IPS DF 4.7 (cell line): ENCODE results near the gene COL20A1.
"Not testable (repeated sequence)": the region's sequence is repeated elsewhere in the genome, so short reads cannot be mapped to it uniquely, and the experiment has no call there.

Source experiments
- DNase-seq: peaks from one replicate; pipeline ENCODE4 v3.0.0-alpha.2; 2013; ENCODE audit warnings: low spot score; ENCODE audit errors: extremely low read depth

COL20A1 gene

GRCh38 chr20:63331741-63332400 lies 38.9 kb downstream of the COL20A1 start:
- no peak for DNase-seq

DNA sequence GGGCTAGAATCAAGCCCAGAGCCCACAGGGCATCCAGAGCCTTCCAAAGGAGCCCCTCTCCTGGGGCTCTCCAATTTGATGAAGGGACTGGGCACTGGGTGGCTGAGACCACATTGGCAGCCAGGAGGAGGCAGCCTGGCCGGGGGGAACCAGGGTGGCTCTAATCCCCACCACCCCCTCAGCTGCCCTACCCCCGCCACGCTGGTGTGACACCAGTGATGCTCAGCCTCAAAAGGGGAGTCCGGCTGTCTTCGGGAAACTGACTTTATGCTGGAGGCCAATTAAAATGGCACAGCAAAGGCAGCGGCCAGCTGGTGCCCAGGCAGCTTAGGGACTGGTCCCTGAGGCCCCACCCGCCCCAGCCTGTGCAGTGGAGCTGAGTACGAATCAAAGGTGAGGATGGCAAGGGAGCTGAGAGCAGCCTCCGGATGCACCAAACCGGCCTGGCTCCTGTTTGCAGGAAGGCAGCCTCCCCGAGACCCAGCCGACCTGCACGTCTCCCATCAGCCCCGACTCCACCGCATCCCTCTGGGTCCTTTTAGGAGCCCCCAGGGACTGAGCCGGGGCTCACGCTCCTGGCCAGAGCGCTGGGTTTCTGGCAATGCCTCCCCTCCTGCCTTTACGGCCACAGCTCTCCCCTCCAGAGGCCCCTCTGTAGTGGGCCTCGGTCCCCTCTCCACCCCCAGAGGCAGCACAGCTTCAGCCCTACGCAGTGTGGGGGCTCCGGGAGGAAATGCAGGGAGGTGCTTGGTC lies 39.7 kb downstream of the COL20A1 start:
- DNase-seq = no peak

DNA sequence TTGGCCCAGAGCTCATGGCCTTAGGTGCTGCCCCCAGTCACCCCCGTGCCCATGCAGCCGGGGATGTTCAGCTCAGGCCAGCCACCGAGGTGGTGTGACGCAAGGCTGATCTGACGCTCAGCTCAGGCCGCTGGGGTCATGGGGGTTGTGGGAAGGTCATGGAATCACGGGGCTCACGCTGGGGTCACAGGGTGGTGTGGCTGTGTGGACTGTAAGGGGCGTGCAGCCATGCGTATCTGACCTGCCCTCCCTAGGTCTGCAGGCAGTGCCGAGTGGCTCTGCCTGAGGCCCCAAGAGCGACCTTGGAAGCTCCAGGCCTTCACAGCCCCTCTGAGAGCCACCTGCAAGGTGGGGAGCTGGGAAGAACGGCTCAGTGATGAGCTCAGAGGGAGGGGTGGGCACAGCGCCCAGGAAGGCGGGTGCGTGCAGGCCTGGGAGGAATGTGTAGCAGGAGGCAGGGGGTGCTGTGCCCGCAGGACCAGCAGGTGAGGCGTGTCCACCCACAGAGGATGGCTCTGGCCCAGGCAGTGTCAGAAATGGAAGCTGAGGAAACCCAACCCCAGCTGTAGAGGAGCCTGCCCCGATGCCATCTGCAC lies 40.4 kb downstream of the COL20A1 start:
- DNase-seq = no peak

DNA sequence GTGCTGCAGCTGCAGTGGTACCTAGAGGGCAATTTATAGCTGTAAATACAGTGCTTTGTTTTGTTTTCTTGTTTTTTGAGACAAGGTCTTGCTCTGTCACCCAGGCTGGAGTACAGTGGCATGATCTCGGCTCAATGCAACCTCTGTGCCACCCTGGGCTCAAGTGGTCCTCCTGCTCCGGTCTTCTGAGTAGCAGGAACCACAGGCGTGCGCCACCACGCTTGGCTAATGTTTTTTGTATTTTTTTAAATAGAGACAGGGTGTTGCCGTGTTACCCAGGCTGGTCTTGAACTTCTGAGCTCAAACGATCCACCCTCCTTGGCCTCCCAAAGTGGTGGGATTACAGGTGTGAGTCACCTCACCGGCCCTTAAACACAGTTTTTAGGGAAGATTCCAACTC lies 41.4 kb downstream of the COL20A1 start:
- no peak for DNase-seq

- DNase-seq = not testable (repeated sequence)
Observed at GRCh38 chr20:63335060-63335459, 42.1 kb downstream of the COL20A1 start.

DNA sequence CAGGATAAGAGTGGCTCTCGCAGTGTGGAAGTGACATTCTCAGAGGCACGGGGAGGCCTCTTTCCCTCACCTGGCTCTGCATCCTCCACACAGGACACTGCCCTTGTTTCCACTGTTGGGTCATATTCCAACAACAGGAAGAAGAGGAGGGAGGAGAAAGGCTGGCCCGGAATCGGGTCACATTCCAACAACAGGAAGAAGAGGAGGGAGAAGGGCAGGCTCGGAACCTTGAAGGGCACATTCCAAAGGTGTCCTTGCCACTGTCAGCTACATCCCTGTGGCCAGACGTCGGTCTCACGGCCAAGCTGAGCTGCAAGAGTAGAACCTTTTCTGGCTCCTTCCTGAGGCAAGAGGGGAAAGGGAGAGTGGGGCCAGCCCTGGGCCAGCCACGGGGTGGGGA lies 42.7 kb downstream of the COL20A1 start:
- DNase-seq = no peak

GRCh38 chr20:63336232-63336752 lies 43.3 kb downstream of the COL20A1 start:
- no peak for DNase-seq

DNA sequence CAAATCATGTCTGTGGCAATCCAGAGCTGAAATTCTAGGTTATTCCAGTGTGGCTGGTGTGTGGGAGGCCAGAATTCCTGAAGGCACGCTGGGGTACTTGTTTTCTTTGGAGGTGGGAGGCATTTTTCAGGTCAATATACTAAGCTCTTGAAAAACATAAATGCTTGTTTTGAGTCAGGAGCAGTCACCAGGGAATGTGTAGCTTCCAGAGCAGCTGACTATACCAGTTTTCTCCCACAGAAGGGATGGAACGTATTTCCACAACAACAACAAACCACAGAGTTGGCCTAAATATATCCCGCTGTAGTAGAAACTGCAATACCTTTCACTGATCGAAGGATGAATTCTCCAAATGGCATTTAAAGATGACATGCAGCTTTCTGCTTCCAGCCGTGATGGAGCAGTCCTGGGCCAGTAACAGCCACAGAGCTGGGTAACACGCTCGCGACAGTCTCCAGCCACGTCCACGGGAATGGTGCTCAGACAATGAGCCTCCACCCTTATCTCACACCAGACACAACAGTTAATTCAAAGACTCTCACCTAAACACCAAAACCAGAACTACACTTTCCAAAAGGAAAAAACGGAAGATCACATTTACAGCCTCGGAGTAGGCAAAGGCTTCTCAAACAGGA lies 44.9 kb downstream of the COL20A1 start:
- DNase-seq = no peak

DNA sequence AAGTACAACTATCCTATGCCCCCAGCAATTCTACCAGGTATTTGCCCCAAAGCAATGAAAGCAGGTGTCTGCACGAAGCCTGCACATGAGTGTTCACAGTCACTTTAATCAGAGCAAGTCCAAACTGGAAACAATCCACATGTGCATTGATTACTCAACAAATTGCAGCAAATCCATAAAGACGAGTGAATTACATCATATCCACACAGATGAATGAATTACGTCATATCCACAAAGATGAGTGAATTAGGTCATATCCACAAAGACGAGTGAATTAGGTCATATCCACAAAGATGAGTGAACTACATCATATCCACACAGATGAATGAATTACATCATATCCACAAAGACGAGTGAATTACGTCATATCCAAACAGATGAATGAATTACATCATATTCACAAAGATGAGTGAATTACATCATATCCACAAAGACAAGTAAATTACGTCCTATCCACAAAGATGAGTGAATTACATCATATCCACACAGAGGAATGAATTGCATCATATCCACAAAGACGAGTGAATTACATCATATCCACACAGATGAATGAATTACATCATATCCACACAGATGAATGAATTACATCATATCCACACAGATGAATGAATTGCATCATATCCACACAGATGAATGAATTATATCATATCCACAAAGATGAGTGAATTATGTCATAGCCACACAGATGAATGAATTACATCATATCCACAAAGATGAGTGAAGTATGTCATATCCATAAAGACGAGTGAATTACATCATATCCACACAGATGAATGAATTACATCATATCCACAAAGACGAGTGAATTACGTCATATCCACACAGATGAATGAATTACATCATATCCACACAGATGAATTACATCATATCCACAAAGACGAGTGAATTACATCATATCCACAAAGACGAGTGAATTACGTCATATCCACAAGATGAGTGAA lies 46.4 kb downstream of the COL20A1 start:
- not testable (repeated sequence) for DNase-seq

DNA sequence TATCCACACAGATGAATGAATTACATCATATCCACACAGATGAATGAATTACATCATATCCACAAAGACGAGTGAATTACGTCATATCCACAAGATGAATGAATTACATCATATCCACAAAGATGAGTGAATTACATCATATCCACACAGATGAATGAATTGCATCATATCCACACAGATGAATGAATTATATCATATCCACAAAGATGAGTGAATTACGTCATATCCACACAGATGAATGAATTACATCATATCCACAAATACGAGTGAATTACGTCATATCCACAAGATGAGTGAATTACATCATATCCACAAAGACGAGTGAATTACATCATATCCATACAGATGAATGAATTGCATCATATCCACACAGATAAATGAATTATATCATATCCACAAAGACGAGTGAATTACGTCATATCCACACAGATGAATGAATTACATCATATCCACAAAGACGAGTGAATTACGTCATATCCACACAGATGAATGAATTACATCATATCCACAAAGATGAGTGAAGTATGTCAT lies 47.2 kb downstream of the COL20A1 start:
- not testable (repeated sequence) for DNase-seq

- DNase-seq = no peak
Observed at GRCh38 chr20:63342561-63343459, 49.8 kb downstream of the COL20A1 start.

GRCh38 chr20:63343460-63344445 lies 50.8 kb downstream of the COL20A1 start:
- no peak for DNase-seq

DNA sequence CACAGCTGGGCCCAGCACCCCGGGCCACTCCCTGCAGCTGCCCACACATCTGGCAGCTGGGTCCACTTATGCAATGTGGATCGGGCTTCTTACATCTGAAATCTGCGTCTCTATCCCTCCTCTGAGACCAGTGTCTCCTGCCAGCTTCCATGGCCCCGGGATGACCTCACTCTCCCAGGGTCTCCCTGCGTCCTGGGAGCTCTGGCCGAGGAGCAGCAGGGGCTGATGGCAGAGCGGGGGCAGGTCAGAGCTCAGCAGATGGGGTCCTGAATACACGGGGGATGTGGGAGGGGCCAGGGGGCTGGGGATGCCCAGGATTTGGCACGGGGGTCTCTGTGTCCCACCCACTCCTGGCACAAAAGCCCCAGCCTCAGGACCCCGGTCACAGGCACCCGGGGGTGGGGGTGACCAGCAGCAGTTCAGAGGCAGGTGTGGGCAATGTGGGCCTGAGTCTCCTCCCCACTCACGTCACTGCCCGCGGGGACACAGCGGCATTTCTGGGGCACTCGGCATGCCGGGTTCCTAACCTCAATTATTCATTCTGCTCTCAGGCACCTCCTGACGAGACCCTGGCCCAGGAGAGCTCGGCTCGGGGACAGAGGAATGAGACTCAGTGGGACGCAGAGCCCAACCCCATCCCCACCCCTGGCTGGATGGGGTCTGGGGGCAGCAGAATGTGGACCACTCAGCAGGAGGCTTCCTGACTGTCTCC lies 51.8 kb downstream of the COL20A1 start:
- no peak for DNase-seq

GRCh38 chr20:63345328-63346100 lies 52.5 kb downstream of the COL20A1 start:
- DNase-seq = no peak

DNA sequence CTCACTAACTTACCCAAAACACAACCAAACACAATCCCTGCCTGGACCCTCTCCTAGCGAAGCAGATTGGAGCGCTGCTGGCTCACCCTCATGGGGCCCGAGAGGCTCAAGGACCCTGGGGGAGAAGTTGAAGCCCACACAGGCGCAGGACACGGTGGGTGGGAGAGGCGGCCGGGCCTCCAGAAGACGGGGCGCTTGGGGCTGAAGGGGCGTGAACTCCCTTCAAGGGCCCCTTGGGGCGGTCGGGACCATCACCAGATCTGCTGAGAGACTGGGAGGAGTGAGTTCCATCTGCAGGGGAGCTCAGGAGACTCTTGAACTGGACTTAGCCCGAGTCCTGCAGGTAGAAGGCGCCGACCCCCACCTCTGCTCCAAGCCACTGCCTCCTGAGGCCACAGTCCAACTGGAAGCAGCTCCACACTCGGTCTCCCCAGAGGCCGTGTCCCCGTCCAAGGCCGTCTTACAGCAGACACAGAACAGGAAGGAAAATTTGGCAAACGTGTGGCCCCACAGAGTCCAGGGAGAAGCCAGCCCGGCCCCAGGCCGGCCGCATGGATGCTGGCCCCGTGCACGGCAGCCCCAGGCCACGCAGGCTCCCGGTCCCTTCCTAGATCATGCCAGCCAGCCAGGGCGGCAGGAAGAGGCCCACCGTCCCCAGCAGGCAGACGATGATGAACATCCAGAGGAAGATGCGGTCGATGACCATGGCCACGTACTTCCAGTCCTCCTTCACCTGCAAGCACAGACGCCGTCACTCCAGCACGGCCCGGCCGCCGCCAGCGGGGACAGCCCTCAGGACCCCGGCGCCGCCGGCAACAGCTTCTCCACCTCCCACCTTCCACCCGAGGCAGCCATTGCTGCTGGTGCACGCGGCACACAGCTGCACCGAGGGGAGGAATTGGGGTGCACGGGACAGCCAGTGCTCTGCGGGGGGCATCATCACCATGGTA lies 53.4 kb downstream of the COL20A1 start:
- no peak for DNase-seq
